Vagina (tissue), 2 donors: ENCODE results near the gene GALNT3. TPM values are rescaled to one million over a fixed set of nuclear protein-coding genes. Genes with fewer than 3 reads are reported as not detected.

ENCODE experiments used
- DNase-seq, 2 donors: peaks; one replicate each; pipeline ENCODE4 v3.0.0-alpha.2; 2017; ENCODE audit errors: extremely low spot score in 2 of 2
- H3K27ac ChIP-seq: fragments of 200-600 bp; sonication (generic); one replicate; pipeline ENCODE4 v1.5.1; 2019
- H3K27me3 ChIP-seq: fragments of 200-600 bp; sonication (generic); one replicate; pipeline ENCODE4 v1.5.1; 2019
- H3K36me3 ChIP-seq, 2 donors: fragments of 200-600 bp; sonication (generic); one replicate each; pipeline ENCODE4 v1.5.1; 2017 to 2019
- H3K4me1 ChIP-seq: fragments of 200-600 bp; sonication (generic); one replicate; pipeline ENCODE4 v1.5.1; 2019
- H3K4me3 ChIP-seq, 2 donors: fragments of 200-600 bp; sonication (generic); 1 replicate in 1 of 2; 2 replicates in 1 of 2; pipeline ENCODE4 v1.5.1; 2016 to 2019
- H3K9me3 ChIP-seq: fragments of 200-600 bp; sonication (generic); one replicate; pipeline ENCODE4 v1.5.1; 2019
- CTCF ChIP-seq, 3 experiments: fragments of 450-650 bp in 2 of 3; fragments of 200-600 bp in 1 of 3; sonication (generic) in 1 of 3; IDR thresholded peaks; one replicate each; pipeline ENCODE4 v1.5.1; 2017 to 2019; ENCODE audit warnings: antibody characterized with exemption in 3 of 3, mild to moderate bottlenecking in 2 of 3, moderate library complexity in 2 of 3
- POLR2A ChIP-seq, 2 donors: fragments of 450-650 bp; IDR thresholded peaks; one replicate each; pipeline ENCODE4 v1.6.1; 2017; ENCODE audit warnings: antibody characterized with exemption in 2 of 2, mild to moderate bottlenecking in 2 of 2, moderate library complexity in 2 of 2
- POLR2AphosphoS5 ChIP-seq, 2 donors: sonication (generic); formaldehyde crosslinking; IDR thresholded peaks; one replicate each; pipeline ENCODE4 v1.9.0; 2017; ENCODE audit warnings: antibody characterized with exemption in 2 of 2, mild to moderate bottlenecking in 2 of 2, low read depth in 1 of 2; ENCODE audit not compliant: insufficient read depth in 1 of 2
- intact Hi-C: fragments of 100-400 bp; cut with DNase I; formaldehyde crosslinking; loops from one replicate; pipeline ENCODE4 v1.15.1; 2023
- total RNA-seq: library from RNA; depleted of rRNA; stranded (reverse); fragments of >200 nt; gene quantifications from one replicate; pipeline ENCODE4 v1.2.3, GENCODE V29; 2016

Gene GALNT3
- total RNA-seq, 1 donor from 2014 or later = 7.4 TPM

GRCh38 chr2:165796819-165797530, 2.9 kb upstream of the GALNT3 start:
- no peak for TF ChIP-seq POLR2A (IDR thresholded peaks at IDR 0.05)
- no peak for TF ChIP-seq CTCF (IDR thresholded peaks at IDR 0.05)
- TF ChIP-seq POLR2AphosphoS5 (IDR thresholded peaks at IDR 0.05; ENCODE audit: insufficient read depth in 1 of 2, low read depth in 1 of 2) = no peak
- Histone ChIP-seq H3K27ac (no peak overlapping the region), H3K4me1 (peaks cover 11% of the 10 kb centered on the region), H3K4me3 (no peak overlapping the region), H3K9me3 (no peaks in the 10 kb centered on the region), H3K36me3 (no peaks in the 10 kb centered on the region), H3K27me3 (no peaks in the 10 kb centered on the region)
- no peak for DNase-seq
- intact Hi-C loops = no loop called here

- intact Hi-C loops = no loop called here
- DNase-seq = no peak
- Histone ChIP-seq H3K4me1 (peaks cover 11% of the 10 kb centered on the region), H3K9me3 (no peaks in the 10 kb centered on the region), H3K36me3 (no peaks in the 10 kb centered on the region), H3K27me3 (no peaks in the 10 kb centered on the region), H3K27ac (no peak overlapping the region), H3K4me3 (no peak overlapping the region)
- TF ChIP-seq POLR2A (IDR thresholded peaks at IDR 0.05) (no peak), CTCF (IDR thresholded peaks at IDR 0.05) (no peak), POLR2AphosphoS5 (IDR thresholded peaks at IDR 0.05; ENCODE audit: insufficient read depth in 1 of 2, low read depth in 1 of 2) (no peak)
These were observed 2.1 kb upstream of the GALNT3 start for GRCh38 chr2:165796129-165796528.

GRCh38 chr2:165795011-165795410, 964 bp upstream of the GALNT3 start:
- DNase-seq = no peak
- intact Hi-C loops = no loop called here
- Histone ChIP-seq H3K4me1 (peaks cover 11% of the 10 kb centered on the region), H3K4me3 (peak overlapping the region; percentile 49 to 66), H3K9me3 (no peaks in the 10 kb centered on the region), H3K27me3 (no peaks in the 10 kb centered on the region), H3K27ac (peak overlapping the region; percentile 85), H3K36me3 (no peaks in the 10 kb centered on the region)
- TF ChIP-seq POLR2A (IDR thresholded peaks at IDR 0.05) = no peak
- no peak for TF ChIP-seq POLR2AphosphoS5 (IDR thresholded peaks at IDR 0.05; ENCODE audit: insufficient read depth in 1 of 2, low read depth in 1 of 2)
- no peak for TF ChIP-seq CTCF (IDR thresholded peaks at IDR 0.05)

- H3K27ac ChIP-seq = peak overlapping the region; percentile 85
- TF ChIP-seq CTCF (IDR thresholded peaks at IDR 0.05) (no peak), POLR2A (IDR thresholded peaks at IDR 0.05) (no peak), POLR2AphosphoS5 (IDR thresholded peaks at IDR 0.05; ENCODE audit: insufficient read depth in 1 of 2, low read depth in 1 of 2) (peak in 1 of 2 donors; percentile 77)
- H3K36me3 ChIP-seq = no peaks in the 10 kb centered on the region
- no peaks in the 10 kb centered on the region for H3K9me3 ChIP-seq
- intact Hi-C loops = no loop called here
- no peaks in the 10 kb centered on the region for H3K27me3 ChIP-seq
- peak overlapping the region; percentile 49 to 66 for H3K4me3 ChIP-seq
- DNase-seq = no peak
- H3K4me1 ChIP-seq = peaks cover 11% of the 10 kb centered on the region
These were observed 485 bp upstream of the GALNT3 start for GRCh38 chr2:165794536-165794928.

- intact Hi-C loops = no loop called here
- Histone ChIP-seq H3K4me1 (peaks cover 11% of the 10 kb centered on the region), H3K27me3 (no peaks in the 10 kb centered on the region), H3K9me3 (no peaks in the 10 kb centered on the region), H3K27ac (peak overlapping the region; percentile 85), H3K36me3 (no peaks in the 10 kb centered on the region), H3K4me3 (peak overlapping the region; percentile 49 to 66)
- no peak for TF ChIP-seq CTCF (IDR thresholded peaks at IDR 0.05)
- peak in 1 of 2 donors; percentile 54 for TF ChIP-seq POLR2AphosphoS5 (IDR thresholded peaks at IDR 0.05; ENCODE audit: insufficient read depth in 1 of 2, low read depth in 1 of 2)
- DNase-seq = no peak
These were observed 777 bp downstream of the GALNT3 start for GRCh38 chr2:165793161-165793778.
